Upper lobe of left lung (tissue), 4 donors: ENCODE results near the gene MAP6D1.

Experiments
- EP300 ChIP-seq, 4 donors: sonication (generic); formaldehyde crosslinking; IDR thresholded peaks; one replicate each; pipeline ENCODE4 v1.5.1; 2017; ENCODE audit warnings: antibody characterized with exemption in 4 of 4, control low read depth in 2 of 4
- POLR2AphosphoS5 ChIP-seq, 2 donors: sonication (generic); formaldehyde crosslinking; IDR thresholded peaks; one replicate each; pipeline ENCODE4 v1.5.1; 2017; ENCODE audit warnings: antibody characterized with exemption in 2 of 2
- TF ChIP-seq, protein P1 (sequence below), 6 experiments: fragments of 450-650 bp in 4 of 6; fragments of 200-600 bp in 2 of 6; sonication (generic) in 2 of 6; IDR thresholded peaks; one replicate each; pipeline ENCODE4 v1.5.1; 2016 to 2019; ENCODE audit warnings: antibody characterized with exemption in 6 of 6

DNA sequence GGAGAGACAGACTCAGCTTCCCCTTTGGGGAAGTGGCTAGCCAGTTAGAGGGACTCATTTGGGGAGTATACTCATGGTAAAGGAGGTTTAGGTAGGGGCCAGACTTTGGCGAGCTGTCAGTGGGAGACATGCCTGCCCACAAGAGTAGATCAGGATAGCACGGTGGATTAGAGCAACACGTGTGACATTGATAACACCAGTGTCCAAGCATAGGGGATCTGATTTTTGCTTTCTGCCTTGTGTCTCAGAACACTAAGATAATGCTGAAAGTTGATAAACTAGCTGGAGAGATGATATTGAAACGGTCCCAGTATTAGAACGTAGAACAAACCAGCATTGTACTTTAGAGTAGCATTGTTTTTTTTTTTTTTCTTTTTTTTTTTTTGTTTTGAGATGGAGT is 25.9 kb downstream of the MAP6D1 start:
- TF ChIP-seq, protein P1, sequence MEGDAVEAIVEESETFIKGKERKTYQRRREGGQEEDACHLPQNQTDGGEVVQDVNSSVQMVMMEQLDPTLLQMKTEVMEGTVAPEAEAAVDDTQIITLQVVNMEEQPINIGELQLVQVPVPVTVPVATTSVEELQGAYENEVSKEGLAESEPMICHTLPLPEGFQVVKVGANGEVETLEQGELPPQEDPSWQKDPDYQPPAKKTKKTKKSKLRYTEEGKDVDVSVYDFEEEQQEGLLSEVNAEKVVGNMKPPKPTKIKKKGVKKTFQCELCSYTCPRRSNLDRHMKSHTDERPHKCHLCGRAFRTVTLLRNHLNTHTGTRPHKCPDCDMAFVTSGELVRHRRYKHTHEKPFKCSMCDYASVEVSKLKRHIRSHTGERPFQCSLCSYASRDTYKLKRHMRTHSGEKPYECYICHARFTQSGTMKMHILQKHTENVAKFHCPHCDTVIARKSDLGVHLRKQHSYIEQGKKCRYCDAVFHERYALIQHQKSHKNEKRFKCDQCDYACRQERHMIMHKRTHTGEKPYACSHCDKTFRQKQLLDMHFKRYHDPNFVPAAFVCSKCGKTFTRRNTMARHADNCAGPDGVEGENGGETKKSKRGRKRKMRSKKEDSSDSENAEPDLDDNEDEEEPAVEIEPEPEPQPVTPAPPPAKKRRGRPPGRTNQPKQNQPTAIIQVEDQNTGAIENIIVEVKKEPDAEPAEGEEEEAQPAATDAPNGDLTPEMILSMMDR (IDR thresholded peaks at IDR 0.05), result no peak
- no peak for TF ChIP-seq POLR2AphosphoS5 (IDR thresholded peaks at IDR 0.05)
- no peak for TF ChIP-seq EP300 (IDR thresholded peaks at IDR 0.05)
